ENCODE results near the gene APOBEC4.
"Not testable (repeated sequence)": the region's sequence is repeated elsewhere in the genome, so short reads cannot be mapped to it uniquely, and the experiment has no call there.

APOBEC4 gene, protein sequence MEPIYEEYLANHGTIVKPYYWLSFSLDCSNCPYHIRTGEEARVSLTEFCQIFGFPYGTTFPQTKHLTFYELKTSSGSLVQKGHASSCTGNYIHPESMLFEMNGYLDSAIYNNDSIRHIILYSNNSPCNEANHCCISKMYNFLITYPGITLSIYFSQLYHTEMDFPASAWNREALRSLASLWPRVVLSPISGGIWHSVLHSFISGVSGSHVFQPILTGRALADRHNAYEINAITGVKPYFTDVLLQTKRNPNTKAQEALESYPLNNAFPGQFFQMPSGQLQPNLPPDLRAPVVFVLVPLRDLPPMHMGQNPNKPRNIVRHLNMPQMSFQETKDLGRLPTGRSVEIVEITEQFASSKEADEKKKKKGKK

DNA sequence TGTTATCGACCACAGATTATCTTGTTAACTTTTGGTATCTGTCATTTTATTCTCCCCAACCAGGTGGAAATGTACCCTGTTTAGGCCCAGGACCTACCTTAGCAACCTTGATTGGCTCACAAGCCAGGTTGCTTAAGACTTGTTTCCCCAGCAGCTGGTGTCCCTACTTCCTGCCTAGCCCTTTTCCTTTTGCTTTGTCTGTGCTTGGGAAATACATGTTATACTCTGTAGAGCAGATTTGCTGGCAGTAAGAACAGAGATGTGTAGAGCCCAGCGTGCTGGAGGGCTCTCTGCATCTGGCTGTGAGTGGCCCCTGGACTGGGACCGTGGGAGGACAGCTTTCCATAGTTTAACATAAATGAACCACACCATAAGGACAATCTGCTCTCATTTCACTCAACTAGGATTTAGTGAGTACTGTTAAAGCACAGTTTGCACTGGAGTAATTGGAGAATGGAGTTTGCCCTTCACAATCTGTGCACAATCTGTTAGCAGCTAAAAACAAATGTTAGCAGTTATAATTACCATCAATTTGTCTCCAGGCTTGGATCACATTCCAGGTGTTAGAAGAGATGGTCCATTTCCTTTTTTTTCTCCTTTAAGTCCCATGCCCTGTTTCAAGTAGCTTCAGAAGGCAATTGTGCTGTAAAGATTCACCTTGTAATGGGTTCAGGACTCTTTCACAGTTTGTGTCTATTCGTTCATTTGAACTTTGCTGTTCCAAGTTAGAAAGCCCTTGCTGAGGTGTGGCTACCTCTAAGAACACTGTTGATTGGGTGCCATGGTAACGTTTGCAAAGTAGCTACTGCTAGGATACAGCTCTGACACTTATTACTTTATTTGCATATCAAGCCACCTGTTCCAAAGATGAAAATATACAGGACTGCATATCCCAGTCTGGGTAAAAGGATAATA, at the start of gene APOBEC4:
APOBEC4 (minus strand) TSS at position 770 of the 915 bp plus-strand sequence. CDS start 4,535 bp downstream, outside the sequence.
- no peak for DNase-seq (ENCODE audit: low spot score)

GRCh38 chr1:183702813-183703198, 49.7 kb upstream of the APOBEC4 start:
- no peak for DNase-seq (ENCODE audit: low spot score)

DNA sequence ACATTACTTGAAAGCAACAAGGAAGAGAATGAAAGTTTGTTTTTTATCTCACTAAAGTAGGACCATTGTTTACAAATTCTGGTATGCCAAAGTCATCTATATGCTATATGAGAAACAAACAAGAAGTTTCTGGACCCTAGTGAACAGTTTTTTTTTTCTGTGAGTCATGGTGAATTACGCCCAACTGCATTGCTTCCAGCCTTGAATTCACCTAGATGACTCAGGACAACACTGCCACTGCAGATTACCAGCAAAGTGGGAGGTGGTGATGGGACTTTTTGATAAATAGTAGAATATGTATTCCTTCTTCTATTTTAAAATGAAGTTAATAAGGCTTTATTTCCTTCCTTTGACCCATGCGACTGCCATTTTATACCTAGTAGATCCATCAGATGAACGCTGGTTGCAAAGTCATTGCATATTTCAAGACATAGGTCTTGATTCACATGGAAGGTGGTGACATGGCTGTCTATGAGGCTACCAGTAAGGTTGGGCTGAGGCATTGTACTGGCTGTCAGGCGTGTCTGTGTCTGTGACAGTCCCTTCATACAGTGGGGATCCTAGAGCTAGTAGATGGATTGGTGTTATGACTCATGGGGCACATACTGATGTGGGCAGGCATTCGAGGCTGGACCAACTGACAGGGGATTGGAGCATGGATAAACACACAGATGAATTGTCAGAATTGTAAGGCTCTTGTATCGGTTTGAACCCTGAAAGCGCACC, 49.1 kb upstream of the APOBEC4 start:
- no peak for DNase-seq (ENCODE audit: low spot score)

GRCh38 chr1:183699616-183700160, 46.6 kb upstream of the APOBEC4 start:
- DNase-seq (ENCODE audit: low spot score), result no peak

- DNase-seq (ENCODE audit: low spot score), result no peak
Observed at GRCh38 chr1:183697814-183698590, 44.9 kb upstream of the APOBEC4 start.

- no peak for DNase-seq (ENCODE audit: low spot score)
Observed at GRCh38 chr1:183696981-183697380, 43.9 kb upstream of the APOBEC4 start.

DNA sequence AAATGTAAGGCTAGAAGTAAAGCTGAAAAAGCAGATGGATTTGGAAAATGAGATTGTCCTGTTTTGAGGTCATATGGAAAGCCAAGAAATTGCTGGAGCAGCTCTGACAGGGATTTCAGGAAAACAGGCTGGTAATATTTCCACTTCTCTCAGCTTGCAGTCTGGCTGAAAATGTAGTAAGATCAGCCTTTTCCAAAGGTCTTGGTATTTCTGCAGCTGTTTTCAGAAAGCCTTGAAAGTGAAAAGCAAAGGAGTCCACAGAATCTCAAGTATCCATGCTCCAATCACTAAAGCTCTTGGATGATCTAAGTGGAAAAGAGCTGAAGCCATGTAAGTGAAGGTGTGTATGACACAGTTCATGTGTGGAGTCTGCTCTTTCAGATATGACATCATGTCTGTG, 41.6 kb upstream of the APOBEC4 start:
- DNase-seq (ENCODE audit: low spot score), result no peak

DNA sequence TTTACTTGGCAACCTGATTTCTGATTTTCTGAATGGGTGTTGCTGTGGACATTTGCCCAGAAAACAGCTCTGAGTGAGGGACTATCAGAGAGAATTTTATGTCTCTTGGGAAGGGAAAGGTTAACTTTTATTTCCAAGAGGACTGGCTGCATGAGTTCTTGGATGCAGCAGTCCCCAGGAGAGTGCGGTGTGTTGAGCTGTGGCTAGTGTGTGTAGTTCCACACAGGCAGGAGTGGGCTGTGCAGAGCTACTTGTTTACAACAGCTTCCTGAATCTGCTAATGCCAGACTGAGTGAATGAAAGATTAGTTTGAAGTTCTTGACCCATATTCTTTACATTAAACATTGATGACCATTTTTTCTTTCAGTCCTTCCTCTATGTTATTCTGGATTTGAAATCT, 41.0 kb upstream of the APOBEC4 start:
- DNase-seq (ENCODE audit: low spot score), result no peak

- no peak for DNase-seq (ENCODE audit: low spot score)
Observed at GRCh38 chr1:183693521-183693920, 40.4 kb upstream of the APOBEC4 start.

- no peak for DNase-seq (ENCODE audit: low spot score)
Observed at GRCh38 chr1:183689762-183690204, 36.7 kb upstream of the APOBEC4 start.

DNA sequence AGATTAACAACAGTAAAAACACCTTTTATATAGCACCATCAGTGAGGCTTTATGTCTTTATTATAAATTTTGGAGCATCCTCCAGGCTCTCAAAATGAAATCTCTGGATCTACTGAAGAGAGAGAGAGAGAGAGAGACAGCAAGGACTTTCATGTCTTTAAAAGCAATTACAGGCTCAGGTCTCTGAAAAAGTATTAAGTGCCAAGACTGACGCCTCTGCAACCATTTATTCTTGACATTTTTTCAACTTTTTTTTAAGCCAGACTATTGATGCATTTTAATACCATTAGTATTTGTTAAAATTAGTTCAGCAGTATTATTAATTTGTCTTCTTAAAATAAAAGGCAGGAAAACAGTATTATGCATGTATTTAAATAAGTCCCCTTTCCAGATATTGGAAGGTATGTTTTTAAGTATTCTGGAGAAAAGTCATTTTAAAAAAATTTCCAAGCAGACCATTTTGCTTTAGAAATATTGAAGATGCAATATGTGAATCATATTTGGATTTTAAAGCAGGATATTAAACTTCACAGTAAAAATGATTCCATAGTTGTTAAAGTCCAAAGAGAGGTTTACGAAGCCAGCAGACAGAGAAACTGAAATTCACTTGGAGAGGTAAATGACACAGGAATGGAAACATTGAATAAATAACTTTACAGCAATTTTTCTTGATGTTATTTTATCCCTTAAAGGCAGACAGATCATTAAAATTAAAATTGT, 35.4 kb upstream of the APOBEC4 start:
- DNase-seq (ENCODE audit: low spot score), result no peak

DNA sequence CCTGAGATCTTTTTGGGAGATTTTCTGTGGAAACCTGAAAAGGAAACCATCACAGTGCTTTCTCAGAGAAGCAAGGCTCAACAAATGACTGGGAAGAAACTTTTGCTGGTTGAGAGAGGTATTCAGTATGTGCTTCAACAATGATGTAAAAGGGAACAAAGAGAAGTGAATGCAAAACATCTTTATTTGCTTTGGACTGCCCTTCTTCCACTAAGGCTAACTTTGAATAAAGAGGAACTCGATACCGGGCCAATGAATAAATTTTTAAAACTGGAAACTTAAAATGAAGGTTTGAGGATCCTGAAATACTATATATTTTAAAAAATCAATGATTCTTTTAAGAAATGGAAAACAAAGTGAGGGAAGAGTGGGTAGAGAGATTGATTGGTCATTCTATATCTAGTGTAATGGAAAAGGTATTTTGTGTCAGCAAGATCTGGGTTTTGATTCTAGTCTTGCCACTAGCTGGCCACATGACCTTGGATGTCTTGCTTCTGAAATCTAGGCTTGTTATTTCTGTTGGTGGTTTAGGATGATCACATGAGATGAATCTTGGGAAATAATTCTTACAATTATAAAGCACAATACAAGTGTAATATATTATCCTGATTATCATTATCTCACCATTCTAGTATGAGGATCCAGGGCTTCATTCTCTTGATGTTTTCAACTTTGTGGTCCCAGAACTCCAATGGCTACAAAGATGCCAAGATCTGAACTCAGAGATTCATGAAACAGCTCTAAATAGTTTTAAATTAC, 34.6 kb upstream of the APOBEC4 start:
- no peak for DNase-seq (ENCODE audit: low spot score)

DNA sequence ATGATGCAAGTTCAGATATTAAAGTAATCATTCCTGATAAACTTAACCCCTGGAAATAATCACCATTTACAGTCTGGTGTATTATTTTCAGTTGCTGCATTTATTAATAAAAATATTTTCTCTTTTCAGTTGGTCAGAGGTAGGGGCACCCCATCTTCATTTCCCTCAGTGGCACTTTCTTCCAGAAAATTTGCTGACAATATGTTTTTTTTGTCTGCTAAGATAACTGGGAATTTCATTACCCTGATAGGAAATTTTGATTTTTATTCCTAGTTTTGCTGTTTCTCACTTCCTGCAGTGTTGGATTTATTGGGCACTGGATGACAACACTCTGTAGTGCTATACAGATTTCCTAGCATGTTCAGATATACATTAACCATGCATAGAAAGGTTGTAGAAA, 33.1 kb upstream of the APOBEC4 start:
- DNase-seq (ENCODE audit: low spot score), result no peak

DNA sequence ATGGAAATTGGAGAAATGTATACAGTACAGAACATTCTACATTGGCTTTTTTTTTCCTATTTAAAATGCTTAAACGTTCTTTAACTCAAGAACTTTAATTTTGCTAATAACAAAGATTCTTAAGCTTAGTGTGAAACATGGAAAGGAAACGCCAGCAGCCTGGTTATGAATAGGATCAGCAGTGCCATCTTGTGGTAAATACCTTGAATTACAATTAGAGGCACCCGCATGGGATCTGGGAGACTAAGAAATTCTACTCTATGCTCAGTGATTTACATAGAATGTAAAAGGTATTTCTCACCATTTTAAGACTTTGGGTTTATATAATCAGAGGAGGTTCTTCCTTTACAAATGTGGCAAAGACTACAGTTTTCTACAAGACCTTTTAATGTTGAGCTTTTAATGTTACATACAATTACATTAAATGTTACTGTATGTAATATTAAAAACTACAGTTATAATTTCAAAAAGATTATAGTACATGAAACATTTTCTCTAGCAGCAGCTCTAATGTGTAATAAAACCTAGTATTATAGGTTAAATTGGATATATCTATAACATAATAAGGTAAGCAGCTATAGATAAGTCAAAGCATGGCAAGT, 32.1 kb upstream of the APOBEC4 start:
- peak; percentile 78 for DNase-seq (ENCODE audit: low spot score)

- not testable (repeated sequence) for DNase-seq (ENCODE audit: low spot score)
Observed at GRCh38 chr1:183679363-183679762, 26.2 kb upstream of the APOBEC4 start.

GRCh38 chr1:183678819-183679218, 25.7 kb upstream of the APOBEC4 start:
- DNase-seq (ENCODE audit: low spot score), result no peak

DNA sequence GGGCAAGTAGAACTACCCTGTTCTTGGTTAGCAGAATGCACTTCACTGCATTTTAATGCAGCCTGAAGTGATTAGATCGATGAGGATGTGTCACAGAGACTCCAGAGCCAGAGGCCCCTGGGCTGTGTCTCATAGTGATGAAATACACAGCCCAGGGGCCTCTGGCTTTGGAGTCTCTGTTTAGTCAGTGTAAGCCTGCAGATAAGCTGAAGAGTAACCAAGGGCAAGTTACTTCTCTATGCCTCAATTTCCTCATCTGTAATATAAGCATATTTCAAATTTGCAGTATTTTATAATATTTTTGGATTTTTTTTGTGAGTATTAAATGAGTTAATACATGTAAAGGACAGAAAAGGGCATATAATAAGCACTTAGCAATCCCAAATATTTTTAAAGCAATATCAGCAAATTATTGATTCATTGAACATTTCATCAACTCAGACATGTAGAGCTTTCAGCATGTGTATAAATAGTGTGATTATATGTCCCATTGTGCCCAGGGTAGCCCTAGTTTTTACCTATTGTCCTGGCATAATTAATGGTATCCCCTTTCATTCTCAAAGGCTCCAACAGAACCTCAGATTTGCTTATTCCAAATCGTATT, 23.6 kb upstream of the APOBEC4 start:
- peak; percentile 51 for DNase-seq (ENCODE audit: low spot score)

DNA sequence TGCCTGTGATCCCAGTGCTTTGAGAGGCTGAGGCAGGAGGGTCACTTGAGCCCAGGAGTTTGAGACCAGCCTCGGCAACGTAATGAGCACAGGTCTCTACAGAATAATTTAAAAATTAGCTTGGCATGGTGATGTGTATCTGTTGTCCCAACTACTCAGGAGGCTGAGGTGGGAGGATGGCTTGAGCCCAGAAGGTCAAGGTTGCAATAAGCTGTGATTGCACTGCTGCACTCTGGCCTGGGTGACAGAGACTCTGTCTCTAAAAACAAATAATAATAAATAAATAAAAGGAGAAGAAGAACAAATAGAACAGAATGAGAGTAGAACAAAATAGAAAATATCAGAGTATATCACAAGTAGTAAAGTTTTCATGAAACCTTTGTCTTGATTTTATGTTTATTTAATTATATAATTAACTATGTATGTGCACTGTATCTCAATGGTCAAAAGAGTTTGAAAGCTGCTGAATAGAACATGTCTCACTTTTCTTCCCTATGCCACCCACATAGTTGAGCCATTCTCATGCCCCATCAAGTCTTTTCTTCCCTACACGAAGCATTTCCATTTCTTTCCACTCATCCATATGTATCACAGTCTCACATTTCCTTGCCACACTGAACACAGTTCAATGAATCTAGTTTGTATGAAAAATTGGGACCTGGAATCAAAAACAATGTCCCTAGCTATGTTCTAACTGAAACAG, 22.9 kb upstream of the APOBEC4 start:
- no peak for DNase-seq (ENCODE audit: low spot score)

All from RKO (cell line).